ENCODE data around the gene REM1.

DNA sequence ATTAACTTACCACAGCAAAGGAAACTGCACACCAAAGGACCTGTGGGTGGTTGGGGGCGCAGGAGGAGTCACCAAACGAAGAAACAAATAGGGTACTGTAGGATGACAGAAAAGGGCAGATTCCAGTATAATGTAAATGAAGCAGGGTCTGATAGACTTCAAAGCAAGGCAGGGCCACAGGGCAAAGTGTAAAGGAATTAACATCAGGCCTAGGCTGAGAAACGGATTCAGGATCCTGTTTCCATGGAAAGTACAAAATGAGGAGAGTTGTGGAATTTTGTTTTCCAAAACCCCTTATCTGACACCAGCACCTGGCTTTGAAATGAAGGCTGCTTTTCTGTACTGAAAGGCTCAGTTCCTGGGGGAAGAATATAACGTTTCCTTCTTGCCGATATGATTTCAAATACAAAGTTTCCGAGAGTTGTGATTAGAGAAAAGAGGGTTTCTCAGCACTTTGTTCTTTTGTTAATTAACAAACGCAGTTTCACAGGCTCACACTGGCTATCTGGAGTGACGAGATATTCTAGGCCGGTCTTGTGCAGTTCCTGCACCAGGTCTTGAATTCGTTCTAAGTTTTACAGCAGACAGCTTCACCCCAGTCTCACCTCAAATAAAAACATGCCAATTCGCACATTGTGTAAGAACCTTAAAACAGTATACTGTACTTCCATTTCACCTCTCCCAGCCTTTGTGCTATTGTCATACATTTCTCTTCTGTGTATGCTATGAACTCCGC is 28.8 kb upstream of the REM1 start:
- TF ChIP-seq ZNF274 (IDR thresholded peaks at IDR 0.05; ENCODE audit: low read length) (no peak), ZNF274 (tag by site-specific recombination; IDR thresholded peaks at IDR 0.05; ENCODE audit: borderline replicate concordance) (no peak), ZNF354C (tag by site-specific recombination; IDR thresholded peaks at IDR 0.05; ENCODE audit: borderline replicate concordance, low read depth) (no peak), ZNF335 (tag by site-specific recombination; conservative IDR thresholded peaks at IDR 0.05) (no peak), SCRT1 (tag by site-specific recombination; IDR thresholded peaks at IDR 0.05; ENCODE audit: borderline replicate concordance) (no peak)
- TF ChIP-seq, protein P1, sequence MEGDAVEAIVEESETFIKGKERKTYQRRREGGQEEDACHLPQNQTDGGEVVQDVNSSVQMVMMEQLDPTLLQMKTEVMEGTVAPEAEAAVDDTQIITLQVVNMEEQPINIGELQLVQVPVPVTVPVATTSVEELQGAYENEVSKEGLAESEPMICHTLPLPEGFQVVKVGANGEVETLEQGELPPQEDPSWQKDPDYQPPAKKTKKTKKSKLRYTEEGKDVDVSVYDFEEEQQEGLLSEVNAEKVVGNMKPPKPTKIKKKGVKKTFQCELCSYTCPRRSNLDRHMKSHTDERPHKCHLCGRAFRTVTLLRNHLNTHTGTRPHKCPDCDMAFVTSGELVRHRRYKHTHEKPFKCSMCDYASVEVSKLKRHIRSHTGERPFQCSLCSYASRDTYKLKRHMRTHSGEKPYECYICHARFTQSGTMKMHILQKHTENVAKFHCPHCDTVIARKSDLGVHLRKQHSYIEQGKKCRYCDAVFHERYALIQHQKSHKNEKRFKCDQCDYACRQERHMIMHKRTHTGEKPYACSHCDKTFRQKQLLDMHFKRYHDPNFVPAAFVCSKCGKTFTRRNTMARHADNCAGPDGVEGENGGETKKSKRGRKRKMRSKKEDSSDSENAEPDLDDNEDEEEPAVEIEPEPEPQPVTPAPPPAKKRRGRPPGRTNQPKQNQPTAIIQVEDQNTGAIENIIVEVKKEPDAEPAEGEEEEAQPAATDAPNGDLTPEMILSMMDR (tag by site-specific recombination; IDR thresholded peaks at IDR 0.05): no peak
- TF ChIP-seq, protein P2, sequence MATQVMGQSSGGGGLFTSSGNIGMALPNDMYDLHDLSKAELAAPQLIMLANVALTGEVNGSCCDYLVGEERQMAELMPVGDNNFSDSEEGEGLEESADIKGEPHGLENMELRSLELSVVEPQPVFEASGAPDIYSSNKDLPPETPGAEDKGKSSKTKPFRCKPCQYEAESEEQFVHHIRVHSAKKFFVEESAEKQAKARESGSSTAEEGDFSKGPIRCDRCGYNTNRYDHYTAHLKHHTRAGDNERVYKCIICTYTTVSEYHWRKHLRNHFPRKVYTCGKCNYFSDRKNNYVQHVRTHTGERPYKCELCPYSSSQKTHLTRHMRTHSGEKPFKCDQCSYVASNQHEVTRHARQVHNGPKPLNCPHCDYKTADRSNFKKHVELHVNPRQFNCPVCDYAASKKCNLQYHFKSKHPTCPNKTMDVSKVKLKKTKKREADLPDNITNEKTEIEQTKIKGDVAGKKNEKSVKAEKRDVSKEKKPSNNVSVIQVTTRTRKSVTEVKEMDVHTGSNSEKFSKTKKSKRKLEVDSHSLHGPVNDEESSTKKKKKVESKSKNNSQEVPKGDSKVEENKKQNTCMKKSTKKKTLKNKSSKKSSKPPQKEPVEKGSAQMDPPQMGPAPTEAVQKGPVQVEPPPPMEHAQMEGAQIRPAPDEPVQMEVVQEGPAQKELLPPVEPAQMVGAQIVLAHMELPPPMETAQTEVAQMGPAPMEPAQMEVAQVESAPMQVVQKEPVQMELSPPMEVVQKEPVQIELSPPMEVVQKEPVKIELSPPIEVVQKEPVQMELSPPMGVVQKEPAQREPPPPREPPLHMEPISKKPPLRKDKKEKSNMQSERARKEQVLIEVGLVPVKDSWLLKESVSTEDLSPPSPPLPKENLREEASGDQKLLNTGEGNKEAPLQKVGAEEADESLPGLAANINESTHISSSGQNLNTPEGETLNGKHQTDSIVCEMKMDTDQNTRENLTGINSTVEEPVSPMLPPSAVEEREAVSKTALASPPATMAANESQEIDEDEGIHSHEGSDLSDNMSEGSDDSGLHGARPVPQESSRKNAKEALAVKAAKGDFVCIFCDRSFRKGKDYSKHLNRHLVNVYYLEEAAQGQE (tag by site-specific recombination; IDR thresholded peaks at IDR 0.05): no peak
